Ishikawa (cell line): ENCODE data around the gene DCAF4.

ENCODE experiments used
- CEBPB ChIP-seq: IDR thresholded peaks from 2 replicates; pipeline ENCODE4 v1.6.1; 2012
- CREB1 ChIP-seq: IDR thresholded peaks from 2 replicates; pipeline ENCODE4 v1.6.1; 2012; ENCODE audit warnings: low read depth
- EP300 ChIP-seq: IDR thresholded peaks from 2 replicates; pipeline ENCODE4 v1.6.1; 2012; ENCODE audit warnings: borderline replicate concordance
- FOXM1 ChIP-seq: IDR thresholded peaks from 2 replicates; pipeline ENCODE4 v1.6.1; 2012; ENCODE audit warnings: low read depth, borderline replicate concordance
- MAX ChIP-seq: IDR thresholded peaks from 2 replicates; pipeline ENCODE4 v1.6.1; 2012
- NFIC ChIP-seq: IDR thresholded peaks from 2 replicates; pipeline ENCODE4 v1.6.1; 2012
- RAD21 ChIP-seq: IDR thresholded peaks from 2 replicates; pipeline ENCODE4 v1.6.1; 2012; ENCODE audit warnings: low read depth
- REST ChIP-seq: IDR thresholded peaks from 2 replicates; pipeline ENCODE4 v1.6.1; 2012; ENCODE audit warnings: low read depth, mild to moderate bottlenecking
- TAF1 ChIP-seq: IDR thresholded peaks from 2 replicates; pipeline ENCODE4 v1.6.1; 2012; ENCODE audit warnings: low read depth, mild to moderate bottlenecking
- TCF12 ChIP-seq: IDR thresholded peaks from 2 replicates; pipeline ENCODE4 v1.6.1; 2012; ENCODE audit warnings: low read depth
- TEAD4 ChIP-seq: IDR thresholded peaks from 2 replicates; pipeline ENCODE4 v1.6.1; 2012
- YY1 ChIP-seq: IDR thresholded peaks from 2 replicates; pipeline ENCODE4 v1.6.1; 2012; ENCODE audit warnings: low read depth
- ZBTB7A ChIP-seq: IDR thresholded peaks from 2 replicates; pipeline ENCODE4 v1.6.1; 2012; ENCODE audit warnings: low read depth
- TF ChIP-seq, protein P1 (sequence below): IDR thresholded peaks from 2 replicates; pipeline ENCODE4 v1.6.1; 2012

DNA sequence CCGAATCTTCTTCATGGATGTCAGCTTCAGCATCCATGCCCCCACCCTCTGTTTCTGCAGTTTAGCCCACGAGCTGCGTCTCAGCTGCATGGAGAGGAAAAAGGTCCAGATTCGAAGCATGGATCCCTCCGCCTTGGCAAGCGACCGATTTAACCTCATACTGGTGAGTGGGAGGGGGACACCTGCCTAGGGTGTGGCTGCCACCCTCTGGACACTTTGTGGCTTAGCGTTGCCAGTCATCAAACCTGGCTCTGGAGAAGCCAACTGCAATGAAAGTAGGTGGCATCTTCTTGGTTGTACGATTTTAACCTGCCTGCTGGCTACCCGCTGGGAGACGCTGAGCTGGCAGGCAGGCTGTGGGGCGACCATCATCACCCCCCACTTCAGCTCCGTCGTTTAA lies 16.7 kb downstream of the DCAF4 start:
- no peak for TF ChIP-seq REST
- TF ChIP-seq NFIC, result no peak
- TF ChIP-seq YY1, result no peak
- TF ChIP-seq RAD21, result peak; percentile 37
- TF ChIP-seq CEBPB, result no peak
- no peak for TF ChIP-seq EP300
- no peak for TF ChIP-seq CREB1
- no peak for TF ChIP-seq TEAD4
- no peak for TF ChIP-seq MAX
- TF ChIP-seq FOXM1, result no peak
- TF ChIP-seq, protein P1, sequence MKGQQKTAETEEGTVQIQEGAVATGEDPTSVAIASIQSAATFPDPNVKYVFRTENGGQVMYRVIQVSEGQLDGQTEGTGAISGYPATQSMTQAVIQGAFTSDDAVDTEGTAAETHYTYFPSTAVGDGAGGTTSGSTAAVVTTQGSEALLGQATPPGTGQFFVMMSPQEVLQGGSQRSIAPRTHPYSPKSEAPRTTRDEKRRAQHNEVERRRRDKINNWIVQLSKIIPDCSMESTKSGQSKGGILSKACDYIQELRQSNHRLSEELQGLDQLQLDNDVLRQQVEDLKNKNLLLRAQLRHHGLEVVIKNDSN, result no peak
- TF ChIP-seq ZBTB7A, result no peak
- TF ChIP-seq TCF12, result no peak
- no peak for TF ChIP-seq TAF1
